ENCODE results near the gene BCL2L13. TPM values are rescaled to one million over a fixed set of nuclear protein-coding genes. Genes with fewer than 3 reads are reported as not detected.

Gene BCL2L13
- total RNA-seq, 1 experiment from 2014 or later: 26.0 TPM

DNA sequence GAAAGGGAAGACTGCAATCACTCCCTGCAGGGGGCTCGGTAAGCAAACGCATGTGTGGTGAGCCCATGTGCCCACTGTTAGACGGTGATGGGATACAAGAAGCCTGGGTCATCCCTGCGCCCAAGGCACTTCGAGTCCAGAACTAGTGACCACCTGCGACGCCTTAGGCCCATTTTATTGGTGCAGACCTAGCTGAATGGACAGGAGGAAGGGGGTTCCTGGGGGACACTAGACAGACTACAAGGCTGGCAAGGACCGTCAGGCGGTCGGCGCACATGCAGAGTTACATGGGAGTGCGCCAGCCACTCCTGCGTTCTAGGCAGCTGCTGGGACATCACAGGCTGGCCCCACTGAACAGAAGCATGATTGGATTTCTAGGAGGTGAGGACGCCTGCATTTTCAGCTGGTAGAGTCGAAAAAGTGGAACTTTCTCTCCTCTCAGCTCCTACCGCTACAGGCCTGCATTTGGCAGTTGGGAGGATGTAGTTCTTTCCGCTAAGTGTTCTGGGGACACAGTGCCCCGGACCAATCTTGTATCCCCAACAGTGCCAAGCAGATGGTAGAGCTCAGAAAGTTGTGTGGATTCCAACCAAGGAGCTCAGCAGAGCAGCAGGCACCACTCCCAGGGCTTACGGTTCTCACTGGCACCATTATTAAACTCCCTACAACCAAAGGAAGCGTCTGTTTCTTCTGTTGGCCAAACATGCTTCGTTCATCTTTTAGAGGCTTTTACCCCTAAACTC lies 100.0 kb downstream of the BCL2L13 start:
- Histone ChIP-seq H3K79me1 (ENCODE audit: insufficient read depth, low read depth, low read length, poor library complexity, severe bottlenecking) (no peaks in the 10 kb centered on the region), H2BK5ac (ENCODE audit: insufficient read length, low read length) (no peak overlapping the region), H3K23ac (ENCODE audit: insufficient read length, low read depth, low read length) (no peak overlapping the region), H2BK120ac (ENCODE audit: low read depth, low read length, poor library complexity, severe bottlenecking) (no peak overlapping the region), H4K5ac (ENCODE audit: insufficient read length, low read depth, low read length) (no peak overlapping the region), H3K18ac (ENCODE audit: insufficient read length, low read depth, low read length) (no peak overlapping the region), H3K23me2 (ENCODE audit: insufficient read length, low read depth, low read length, poor library complexity, severe bottlenecking) (no peaks in the 10 kb centered on the region), H3K14ac (ENCODE audit: insufficient read depth, low read length) (no peak overlapping the region), H4K91ac (ENCODE audit: insufficient read length, low read depth, low read length) (no peak overlapping the region), H3K56ac (ENCODE audit: insufficient read length, low read depth, low read length) (no peak overlapping the region), H3K9me3 (ENCODE audit: control insufficient read depth, low read depth, low read length) (no peaks in the 10 kb centered on the region), H3K4me1 (ENCODE audit: insufficient read depth, low read length) (no peaks in the 10 kb centered on the region), H2BK15ac (ENCODE audit: low read depth, low read length) (no peak overlapping the region), H3K27ac (ENCODE audit: insufficient read length, low read depth, low read length) (no peak overlapping the region), H3K27me3 (ENCODE audit: insufficient read depth, low read length) (no peaks in the 10 kb centered on the region), H3K4me2 (ENCODE audit: insufficient read depth, insufficient read length, low read length) (no peak overlapping the region), H3K79me2 (ENCODE audit: insufficient read depth, low read length) (no peaks in the 10 kb centered on the region), H2BK12ac (ENCODE audit: insufficient read length, low read depth, low read length) (no peak overlapping the region), H3K9ac (ENCODE audit: extremely low read depth, insufficient read length, low read length) (no peak overlapping the region), H3K4ac (ENCODE audit: low read depth, low read length) (no peak overlapping the region), H2AFZ (ENCODE audit: low read length) (no peak overlapping the region), H2AK5ac (ENCODE audit: insufficient read length, low read length) (no peak overlapping the region), H4K8ac (replicated peaks; ENCODE audit: insufficient read length, low read depth, low read length) (no peak overlapping the region), H4K20me1 (ENCODE audit: control insufficient read depth, insufficient read depth, insufficient read length) (peaks cover 2% of the 10 kb centered on the region), H3T11ph (ENCODE audit: low read length) (no peak overlapping the region), H2BK20ac (ENCODE audit: low read depth, low read length, poor library complexity, severe bottlenecking) (no peak overlapping the region)
- H3K27ac Mint-ChIP-seq: 0 out of 7 replicates have a peak overlapping the region, but pooled peaks of 1 of the 3 experiments have one; percentile 92
- peaks cover 0 to 2% of the 10 kb centered on the region in 2 experiments; a peak in 1 of 5 replicates for H3K9me3 Mint-ChIP-seq
- no CpG with 5 or more reads among the region's 21 CpGs for WGBS (ENCODE audit: extremely low coverage, insufficient read length, low lambda C conversion rate)
- H3K4me3 Mint-ChIP-seq: no peak overlapping the region
- DNase-seq: no peak
- H3K36me3 Mint-ChIP-seq (ENCODE audit: insufficient read depth in 1 of 3, low read depth in 3 of 3): peaks cover 0 to 13% (median 0%) of the 10 kb centered on the region in 3 experiments; a peak in 5 of 7 replicates
- H3K4me1 Mint-ChIP-seq: peaks cover 7 to 12% of the 10 kb centered on the region in 2 experiments
- no peaks in the 10 kb centered on the region for H3K27me3 Mint-ChIP-seq (ENCODE audit: low read depth)
- TF ChIP-seq, protein P1, sequence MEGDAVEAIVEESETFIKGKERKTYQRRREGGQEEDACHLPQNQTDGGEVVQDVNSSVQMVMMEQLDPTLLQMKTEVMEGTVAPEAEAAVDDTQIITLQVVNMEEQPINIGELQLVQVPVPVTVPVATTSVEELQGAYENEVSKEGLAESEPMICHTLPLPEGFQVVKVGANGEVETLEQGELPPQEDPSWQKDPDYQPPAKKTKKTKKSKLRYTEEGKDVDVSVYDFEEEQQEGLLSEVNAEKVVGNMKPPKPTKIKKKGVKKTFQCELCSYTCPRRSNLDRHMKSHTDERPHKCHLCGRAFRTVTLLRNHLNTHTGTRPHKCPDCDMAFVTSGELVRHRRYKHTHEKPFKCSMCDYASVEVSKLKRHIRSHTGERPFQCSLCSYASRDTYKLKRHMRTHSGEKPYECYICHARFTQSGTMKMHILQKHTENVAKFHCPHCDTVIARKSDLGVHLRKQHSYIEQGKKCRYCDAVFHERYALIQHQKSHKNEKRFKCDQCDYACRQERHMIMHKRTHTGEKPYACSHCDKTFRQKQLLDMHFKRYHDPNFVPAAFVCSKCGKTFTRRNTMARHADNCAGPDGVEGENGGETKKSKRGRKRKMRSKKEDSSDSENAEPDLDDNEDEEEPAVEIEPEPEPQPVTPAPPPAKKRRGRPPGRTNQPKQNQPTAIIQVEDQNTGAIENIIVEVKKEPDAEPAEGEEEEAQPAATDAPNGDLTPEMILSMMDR (conservative IDR thresholded peaks at IDR 0.05): no peak
